Tibial nerve (tissue), 4 donors: ENCODE measurements around the gene ERC2. TPM values are rescaled to one million over a fixed set of nuclear protein-coding genes. Genes with fewer than 3 reads are reported as not detected.

Source experiments
- DNase-seq, 2 donors: peaks; one replicate each; pipeline ENCODE4 v3.0.0-alpha.2; 2019; ENCODE audit warnings: low spot score in 2 of 2
- H3K27ac ChIP-seq, 4 donors: fragments of 200-600 bp; sonication (generic) in 3 of 4; one replicate each; pipeline ENCODE4 v1.5.1; 2017 to 2019; ENCODE audit warnings: mild to moderate bottlenecking in 1 of 4
- H3K27me3 ChIP-seq, 2 donors: fragments of 200-600 bp; sonication (generic) in 1 of 2; one replicate each; pipeline versions ENCODE4 v1.5.1 to v1.6.0; 2017 to 2019
- H3K36me3 ChIP-seq, 3 donors: fragments of 200-600 bp; sonication (generic); one replicate each; pipeline ENCODE4 v1.5.1; 2018 to 2019
- H3K4me1 ChIP-seq, 4 donors: fragments of 200-600 bp; sonication (generic) in 3 of 4; one replicate each; pipeline ENCODE4 v1.5.1; 2017 to 2019
- H3K4me3 ChIP-seq, 4 donors: fragments of 200-600 bp; sonication (generic) in 3 of 4; one replicate each; pipeline ENCODE4 v1.5.1; 2017 to 2019; ENCODE audit warnings: mild to moderate bottlenecking in 1 of 4, moderate library complexity in 1 of 4
- H3K9me3 ChIP-seq, 4 donors: fragments of 200-600 bp; sonication (generic) in 3 of 4; one replicate each; pipeline ENCODE4 v1.5.1; 2017 to 2019
- EP300 ChIP-seq, 2 donors: sonication (generic); formaldehyde crosslinking; IDR thresholded peaks; one replicate each; pipeline ENCODE4 v1.6.1; 2017; ENCODE audit warnings: antibody characterized with exemption in 2 of 2, mild to moderate bottlenecking in 1 of 2
- POLR2A ChIP-seq, 2 donors: fragments of 450-650 bp; IDR thresholded peaks; one replicate each; pipeline ENCODE4 v1.6.1; 2017; ENCODE audit warnings: antibody characterized with exemption in 2 of 2, mild to moderate bottlenecking in 2 of 2, moderate library complexity in 2 of 2
- WGBS, 2 donors: methylation state at CpG; one replicate each; pipeline ENCODE4 v1.1.5; 2018; 5-methylcytosine and 5-hydroxymethylcytosine counted together
- total RNA-seq, 4 donors: library from RNA; depleted of rRNA; stranded (reverse); fragments of >200 nt; gene quantifications; one replicate each; pipeline ENCODE4 v1.1.0, GENCODE V29; 2016
- TF ChIP-seq, protein P1 (sequence below), 5 experiments: fragments of 200-600 bp in 3 of 5; fragments of 450-650 bp in 2 of 5; sonication (generic) in 3 of 5; IDR thresholded peaks; one replicate each; pipeline ENCODE4 v1.5.1; 2016 to 2019; ENCODE audit warnings: antibody characterized with exemption in 5 of 5, mild to moderate bottlenecking in 3 of 5, moderate library complexity in 2 of 5

ERC2 gene
- total RNA-seq, 4 donors from 2014 or later = 0.84 to 0.98 (median 0.90) TPM; not detected in 1

DNA sequence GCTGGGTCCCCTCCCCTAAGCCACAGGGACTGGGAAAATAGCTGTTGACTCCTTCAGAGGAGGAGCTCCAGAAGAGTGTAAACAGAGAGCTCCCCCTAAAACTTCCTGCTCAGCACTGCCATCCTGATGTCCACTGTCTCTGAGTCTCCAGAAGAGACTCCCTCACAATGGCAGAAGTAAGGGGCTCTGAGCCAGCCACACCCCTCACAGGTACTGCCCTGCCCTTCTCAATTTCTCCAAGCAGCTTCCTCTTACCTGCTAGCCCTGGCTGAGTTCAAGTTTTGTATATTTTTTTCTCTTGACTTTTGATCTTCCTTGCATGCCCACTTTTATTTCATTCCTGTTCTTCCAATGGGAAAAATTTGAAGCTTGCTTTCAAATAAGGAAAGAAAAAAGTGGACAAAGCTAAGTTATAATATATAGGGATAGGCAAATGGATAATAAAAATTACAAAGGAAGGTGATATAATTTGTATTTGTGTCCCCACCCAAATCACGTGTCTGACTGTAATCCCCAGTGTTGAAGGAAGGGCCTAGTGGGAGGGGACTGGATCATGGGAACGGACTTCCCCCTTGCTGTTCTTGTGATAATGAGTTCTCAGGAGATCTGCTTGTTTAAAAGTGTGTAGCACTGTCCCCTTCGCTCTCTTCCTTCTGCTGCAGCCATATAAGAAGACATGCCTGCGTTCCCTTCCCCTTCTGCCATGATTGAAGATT is 539.0 kb downstream of the ERC2 start:
- Histone ChIP-seq H3K27me3 (no peaks in the 10 kb centered on the region), H3K4me1 (no peaks in the 10 kb centered on the region), H3K4me3 (no peak overlapping the region), H3K9me3 (no peaks in the 10 kb centered on the region), H3K36me3 (no peaks in the 10 kb centered on the region), H3K27ac (no peak overlapping the region)
- WGBS, 2 donors = 83 to 84% methylated on average over 4 of the region's 4 CpGs
- TF ChIP-seq, protein P1, sequence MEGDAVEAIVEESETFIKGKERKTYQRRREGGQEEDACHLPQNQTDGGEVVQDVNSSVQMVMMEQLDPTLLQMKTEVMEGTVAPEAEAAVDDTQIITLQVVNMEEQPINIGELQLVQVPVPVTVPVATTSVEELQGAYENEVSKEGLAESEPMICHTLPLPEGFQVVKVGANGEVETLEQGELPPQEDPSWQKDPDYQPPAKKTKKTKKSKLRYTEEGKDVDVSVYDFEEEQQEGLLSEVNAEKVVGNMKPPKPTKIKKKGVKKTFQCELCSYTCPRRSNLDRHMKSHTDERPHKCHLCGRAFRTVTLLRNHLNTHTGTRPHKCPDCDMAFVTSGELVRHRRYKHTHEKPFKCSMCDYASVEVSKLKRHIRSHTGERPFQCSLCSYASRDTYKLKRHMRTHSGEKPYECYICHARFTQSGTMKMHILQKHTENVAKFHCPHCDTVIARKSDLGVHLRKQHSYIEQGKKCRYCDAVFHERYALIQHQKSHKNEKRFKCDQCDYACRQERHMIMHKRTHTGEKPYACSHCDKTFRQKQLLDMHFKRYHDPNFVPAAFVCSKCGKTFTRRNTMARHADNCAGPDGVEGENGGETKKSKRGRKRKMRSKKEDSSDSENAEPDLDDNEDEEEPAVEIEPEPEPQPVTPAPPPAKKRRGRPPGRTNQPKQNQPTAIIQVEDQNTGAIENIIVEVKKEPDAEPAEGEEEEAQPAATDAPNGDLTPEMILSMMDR (IDR thresholded peaks at IDR 0.05) = no peak
- TF ChIP-seq POLR2A (IDR thresholded peaks at IDR 0.05) = no peak
- no peak for DNase-seq

DNA sequence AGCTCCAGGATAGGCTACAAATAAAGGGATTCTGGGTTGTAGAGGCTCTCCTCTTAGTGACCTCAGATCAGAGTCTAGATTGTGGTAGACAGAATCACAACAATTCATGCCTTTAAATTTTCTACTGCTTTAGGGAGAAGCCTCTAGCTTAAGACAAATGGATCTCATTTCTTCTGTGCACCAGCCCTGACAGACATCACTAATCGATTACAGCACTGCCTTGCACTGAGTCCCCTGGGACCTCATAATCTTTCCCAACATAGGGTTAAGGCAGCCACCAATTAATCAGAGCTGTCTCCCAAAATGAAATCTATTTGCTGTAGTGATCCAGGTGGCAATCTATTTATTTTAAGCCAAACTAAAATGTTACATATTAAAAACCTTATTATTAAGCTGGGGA is 544.6 kb downstream of the ERC2 start:
- no peaks in the 10 kb centered on the region for H3K27me3 ChIP-seq
- no peak overlapping the region for H3K27ac ChIP-seq
- no peaks in the 10 kb centered on the region for H3K4me1 ChIP-seq
- no peak overlapping the region for H3K4me3 ChIP-seq
- DNase-seq = no peak
- WGBS, 2 donors = 83 to 89% methylated on average over 1 of the region's 1 CpG
- TF ChIP-seq, protein P1 (IDR thresholded peaks at IDR 0.05) = no peak
- TF ChIP-seq POLR2A (IDR thresholded peaks at IDR 0.05) (no peak), EP300 (IDR thresholded peaks at IDR 0.05) (no peak)
- H3K36me3 ChIP-seq = no peaks in the 10 kb centered on the region
- no peaks in the 10 kb centered on the region for H3K9me3 ChIP-seq

DNA sequence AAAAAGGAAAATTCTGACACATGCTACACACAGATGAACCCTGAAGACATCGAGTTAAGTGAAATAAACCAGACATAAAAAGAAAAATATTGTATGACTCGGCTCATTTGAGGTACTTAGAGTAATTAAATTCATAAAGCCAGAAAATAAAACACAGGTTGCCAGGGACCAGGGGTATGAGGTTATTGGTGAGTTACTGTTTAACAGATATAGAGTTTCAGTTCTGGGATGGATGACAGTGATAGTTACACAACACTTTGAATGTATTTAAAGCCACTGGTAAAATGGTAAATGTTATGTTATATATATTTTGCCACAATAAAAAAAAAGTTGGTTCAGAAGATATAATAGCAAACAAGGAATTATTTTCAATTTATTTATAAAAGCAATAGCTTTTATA is 545.1 kb downstream of the ERC2 start:
- no peak for TF ChIP-seq POLR2A (IDR thresholded peaks at IDR 0.05)
- TF ChIP-seq EP300 (IDR thresholded peaks at IDR 0.05) = no peak
- TF ChIP-seq, protein P1 (IDR thresholded peaks at IDR 0.05) = no peak
- Histone ChIP-seq H3K4me3 (no peak overlapping the region), H3K36me3 (no peaks in the 10 kb centered on the region), H3K9me3 (no peaks in the 10 kb centered on the region), H3K27me3 (no peaks in the 10 kb centered on the region), H3K27ac (no peak overlapping the region), H3K4me1 (no peaks in the 10 kb centered on the region)
- DNase-seq = no peak
- WGBS, 2 donors = 75 to 81% methylated on average over 2 of the region's 2 CpGs

DNA sequence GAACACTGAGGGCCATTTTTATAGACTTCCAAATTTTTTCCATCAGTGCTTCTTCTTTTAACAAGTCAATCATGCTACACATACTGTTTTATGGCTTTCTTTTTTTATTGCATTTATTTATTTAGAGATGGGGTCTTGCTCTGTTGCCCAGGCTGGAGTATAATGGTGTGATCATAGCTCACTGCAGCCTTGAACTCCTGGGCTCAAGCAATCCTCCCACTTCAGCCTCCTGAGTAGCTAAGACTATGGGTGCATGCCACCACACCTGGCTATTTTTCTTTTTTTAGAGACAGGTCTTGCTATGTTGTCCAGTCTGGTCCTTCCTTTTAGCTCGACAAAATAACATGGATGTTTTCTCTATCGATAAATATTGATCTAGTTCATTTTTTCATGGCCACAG is 555.4 kb downstream of the ERC2 start:
- Histone ChIP-seq H3K36me3 (no peaks in the 10 kb centered on the region), H3K9me3 (no peaks in the 10 kb centered on the region), H3K4me3 (no peak overlapping the region), H3K27ac (no peak overlapping the region), H3K27me3 (no peaks in the 10 kb centered on the region), H3K4me1 (no peaks in the 10 kb centered on the region)
- WGBS, 2 donors = 94 to 96% methylated on average over 2 of the region's 2 CpGs
- TF ChIP-seq POLR2A (IDR thresholded peaks at IDR 0.05) = no peak
- no peak for TF ChIP-seq EP300 (IDR thresholded peaks at IDR 0.05)
- TF ChIP-seq, protein P1 (IDR thresholded peaks at IDR 0.05) = no peak
- DNase-seq = no peak

DNA sequence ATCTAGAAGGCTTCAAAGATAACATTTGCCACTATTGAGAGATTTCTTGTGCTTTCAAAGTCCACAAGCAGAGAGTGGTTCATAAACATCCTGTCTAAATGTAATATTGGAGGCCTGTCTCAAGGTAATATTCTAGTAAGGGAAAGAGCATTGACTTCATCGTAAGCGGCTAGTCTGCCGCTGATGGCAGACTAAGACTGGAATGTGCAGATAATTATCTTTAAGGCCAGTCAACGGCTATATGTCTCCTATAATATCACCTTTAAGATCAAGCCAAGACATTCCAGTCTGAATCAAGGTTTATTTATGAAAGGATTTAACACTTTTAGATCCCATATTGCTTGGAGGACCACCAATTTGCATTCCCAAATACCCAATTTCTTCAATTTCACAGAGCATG is 557.0 kb downstream of the ERC2 start:
- WGBS, 2 donors = 81 to 87% methylated on average over 4 of the region's 4 CpGs
- no peaks in the 10 kb centered on the region for H3K4me1 ChIP-seq
- no peak overlapping the region for H3K4me3 ChIP-seq
- no peaks in the 10 kb centered on the region for H3K9me3 ChIP-seq
- TF ChIP-seq POLR2A (IDR thresholded peaks at IDR 0.05) (no peak), EP300 (IDR thresholded peaks at IDR 0.05) (no peak)
- TF ChIP-seq, protein P1 (IDR thresholded peaks at IDR 0.05) = no peak
- no peak for DNase-seq
- no peaks in the 10 kb centered on the region for H3K27me3 ChIP-seq
- H3K36me3 ChIP-seq = no peaks in the 10 kb centered on the region
- no peak overlapping the region for H3K27ac ChIP-seq
